A549 (cell line): ENCODE measurements around the gene OR6S1.

Source experiments
- CHD2 ChIP-seq: fragments of 150-350 bp; IDR thresholded peaks from 2 replicates; pipeline ENCODE4 v1.6.1; 2014; ENCODE audit warnings: low read length; ENCODE audit not compliant: partially characterized antibody
- CTCF ChIP-seq: fragments of >200 bp; sonication (Bioruptor Twin); formaldehyde crosslinking; IDR thresholded peaks from 3 replicates; pipeline ENCODE4 v1.5.1; 2016

DNA sequence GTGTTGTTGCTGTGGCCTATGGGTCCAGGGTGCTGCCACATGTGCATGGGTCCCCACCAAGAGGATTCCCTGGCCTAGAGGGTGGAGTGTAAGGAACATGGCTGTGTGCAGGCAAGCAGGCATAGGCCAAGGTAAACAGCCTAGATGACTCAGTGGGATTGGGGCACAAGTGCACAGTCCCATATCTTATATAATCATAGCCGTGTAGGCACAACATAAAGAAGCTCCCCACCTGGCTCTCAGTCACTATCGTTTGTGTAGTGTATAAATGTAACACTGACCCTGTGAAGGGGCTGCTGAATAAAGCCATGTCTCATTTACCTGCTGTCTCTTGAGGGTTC lies 34.6 kb downstream of the OR6S1 start:
- TF ChIP-seq CHD2 (no peak), CTCF (no peak)
